ENCODE results near the gene FREM1. TPM values are rescaled to one million over a fixed set of nuclear protein-coding genes. Genes with fewer than 3 reads are reported as not detected.

FREM1 gene
- total and polyA plus RNA-seq, 2 of the 13 experiments (the other 11 are each of a cell fraction or from before 2014, with no cell fraction given): 64.3 to 202 TPM

DNA sequence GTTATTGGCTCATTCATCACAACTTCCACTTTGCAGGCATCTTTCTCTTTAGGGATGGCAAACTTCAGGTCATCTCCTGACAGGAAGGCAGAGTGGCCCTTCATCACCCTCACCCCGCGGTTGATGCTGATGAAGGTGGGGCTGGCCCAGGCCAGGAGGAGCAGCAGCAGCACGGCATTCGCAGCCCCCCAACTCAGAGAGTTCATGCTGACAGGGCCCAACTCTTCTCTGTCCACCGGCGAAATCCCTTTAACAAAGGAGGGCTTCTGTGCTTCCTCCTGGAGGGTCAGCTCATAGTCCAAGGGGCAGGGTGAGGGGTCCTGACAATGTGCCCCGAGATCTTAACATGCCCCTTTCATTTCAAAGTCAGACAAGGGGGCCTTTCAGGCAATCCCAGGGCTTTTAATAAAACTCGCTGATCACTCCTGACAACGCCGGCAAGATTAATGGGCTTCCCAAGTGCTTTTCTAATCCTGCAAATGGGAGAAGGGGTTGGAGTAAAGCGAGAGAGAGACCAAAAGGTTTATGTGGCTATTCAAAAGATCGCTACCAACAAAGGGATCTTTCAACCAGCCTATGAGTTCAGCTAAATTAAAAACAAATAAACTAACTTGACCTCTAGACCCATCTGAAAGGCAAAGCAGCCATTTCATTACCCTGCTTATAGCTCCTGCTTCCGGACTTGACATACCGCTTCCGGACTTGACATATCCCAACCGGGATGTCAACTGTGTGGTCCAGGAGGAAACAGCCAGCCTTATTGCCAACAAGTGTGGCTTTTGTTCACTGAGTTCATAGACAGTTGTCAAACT, 41.2 kb downstream of the FREM1 start (continued):
- TF ChIP-seq RXRA (CRISPR knock-in tag; IDR thresholded peaks at IDR 0.05) (peak; percentile 72), ZNF234 (CRISPR knock-in tag; conservative IDR thresholded peaks at IDR 0.05) (no peak), ZFP37 (CRISPR knock-in tag; IDR thresholded peaks at IDR 0.05; ENCODE audit: borderline replicate concordance) (0 out of 2 replicates have a peak, but pooled peaks have one; percentile 37), KDM1A (CRISPR knock-in tag; IDR thresholded peaks at IDR 0.05) (no peak), FOXK1 (CRISPR knock-in tag; IDR thresholded peaks at IDR 0.05; ENCODE audit: borderline replicate concordance, low read depth) (peak; percentile 52; the same call in 1 of the 2 replicates), ZNF644 (CRISPR knock-in tag; IDR thresholded peaks at IDR 0.05; ENCODE audit: low read depth) (peak; percentile 63; the same call in 1 of the 2 replicates), ZBTB7B (CRISPR knock-in tag; IDR thresholded peaks at IDR 0.05) (peak; percentile 98), SSRP1 (CRISPR knock-in tag; IDR thresholded peaks at IDR 0.05) (no peak)
- TF ChIP-seq, protein P1, sequence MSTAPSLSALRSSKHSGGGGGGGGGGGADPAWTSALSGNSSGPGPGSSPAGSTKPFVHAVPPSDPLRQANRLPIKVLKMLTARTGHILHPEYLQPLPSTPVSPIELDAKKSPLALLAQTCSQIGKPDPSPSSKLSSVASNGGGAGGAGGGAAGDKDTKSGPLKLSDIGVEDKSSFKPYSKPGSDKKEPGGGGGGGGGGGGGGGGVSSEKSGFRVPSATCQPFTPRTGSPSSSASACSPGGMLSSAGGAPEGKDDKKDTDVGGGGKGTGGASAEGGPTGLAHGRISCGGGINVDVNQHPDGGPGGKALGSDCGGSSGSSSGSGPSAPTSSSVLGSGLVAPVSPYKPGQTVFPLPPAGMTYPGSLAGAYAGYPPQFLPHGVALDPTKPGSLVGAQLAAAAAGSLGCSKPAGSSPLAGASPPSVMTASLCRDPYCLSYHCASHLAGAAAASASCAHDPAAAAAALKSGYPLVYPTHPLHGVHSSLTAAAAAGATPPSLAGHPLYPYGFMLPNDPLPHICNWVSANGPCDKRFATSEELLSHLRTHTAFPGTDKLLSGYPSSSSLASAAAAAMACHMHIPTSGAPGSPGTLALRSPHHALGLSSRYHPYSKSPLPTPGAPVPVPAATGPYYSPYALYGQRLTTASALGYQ (CRISPR knock-in tag; IDR thresholded peaks at IDR 0.05): no peak
- TF ChIP-seq, protein P2, sequence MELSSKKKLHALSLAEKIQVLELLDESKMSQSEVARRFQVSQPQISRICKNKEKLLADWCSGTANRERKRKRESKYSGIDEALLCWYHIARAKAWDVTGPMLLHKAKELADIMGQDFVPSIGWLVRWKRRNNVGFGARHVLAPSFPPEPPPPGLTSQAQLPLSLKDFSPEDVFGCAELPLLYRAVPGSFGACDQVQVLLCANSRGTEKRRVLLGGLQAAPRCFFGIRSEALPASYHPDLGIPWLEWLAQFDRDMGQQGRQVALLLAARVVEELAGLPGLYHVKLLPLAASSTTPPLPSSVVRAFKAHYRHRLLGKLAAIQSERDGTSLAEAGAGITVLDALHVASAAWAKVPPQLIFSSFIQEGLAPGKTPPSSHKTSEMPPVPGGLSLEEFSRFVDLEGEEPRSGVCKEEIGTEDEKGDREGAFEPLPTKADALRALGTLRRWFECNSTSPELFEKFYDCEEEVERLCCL (CRISPR knock-in tag; IDR thresholded peaks at IDR 0.05; ENCODE audit: borderline replicate concordance): peak; percentile 61; the same call in 1 of the 2 replicates
- TF ChIP-seq, protein P3, sequence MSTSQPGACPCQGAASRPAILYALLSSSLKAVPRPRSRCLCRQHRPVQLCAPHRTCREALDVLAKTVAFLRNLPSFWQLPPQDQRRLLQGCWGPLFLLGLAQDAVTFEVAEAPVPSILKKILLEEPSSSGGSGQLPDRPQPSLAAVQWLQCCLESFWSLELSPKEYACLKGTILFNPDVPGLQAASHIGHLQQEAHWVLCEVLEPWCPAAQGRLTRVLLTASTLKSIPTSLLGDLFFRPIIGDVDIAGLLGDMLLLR (CRISPR knock-in tag; IDR thresholded peaks at IDR 0.05): no peak
- TF ChIP-seq, protein P4, sequence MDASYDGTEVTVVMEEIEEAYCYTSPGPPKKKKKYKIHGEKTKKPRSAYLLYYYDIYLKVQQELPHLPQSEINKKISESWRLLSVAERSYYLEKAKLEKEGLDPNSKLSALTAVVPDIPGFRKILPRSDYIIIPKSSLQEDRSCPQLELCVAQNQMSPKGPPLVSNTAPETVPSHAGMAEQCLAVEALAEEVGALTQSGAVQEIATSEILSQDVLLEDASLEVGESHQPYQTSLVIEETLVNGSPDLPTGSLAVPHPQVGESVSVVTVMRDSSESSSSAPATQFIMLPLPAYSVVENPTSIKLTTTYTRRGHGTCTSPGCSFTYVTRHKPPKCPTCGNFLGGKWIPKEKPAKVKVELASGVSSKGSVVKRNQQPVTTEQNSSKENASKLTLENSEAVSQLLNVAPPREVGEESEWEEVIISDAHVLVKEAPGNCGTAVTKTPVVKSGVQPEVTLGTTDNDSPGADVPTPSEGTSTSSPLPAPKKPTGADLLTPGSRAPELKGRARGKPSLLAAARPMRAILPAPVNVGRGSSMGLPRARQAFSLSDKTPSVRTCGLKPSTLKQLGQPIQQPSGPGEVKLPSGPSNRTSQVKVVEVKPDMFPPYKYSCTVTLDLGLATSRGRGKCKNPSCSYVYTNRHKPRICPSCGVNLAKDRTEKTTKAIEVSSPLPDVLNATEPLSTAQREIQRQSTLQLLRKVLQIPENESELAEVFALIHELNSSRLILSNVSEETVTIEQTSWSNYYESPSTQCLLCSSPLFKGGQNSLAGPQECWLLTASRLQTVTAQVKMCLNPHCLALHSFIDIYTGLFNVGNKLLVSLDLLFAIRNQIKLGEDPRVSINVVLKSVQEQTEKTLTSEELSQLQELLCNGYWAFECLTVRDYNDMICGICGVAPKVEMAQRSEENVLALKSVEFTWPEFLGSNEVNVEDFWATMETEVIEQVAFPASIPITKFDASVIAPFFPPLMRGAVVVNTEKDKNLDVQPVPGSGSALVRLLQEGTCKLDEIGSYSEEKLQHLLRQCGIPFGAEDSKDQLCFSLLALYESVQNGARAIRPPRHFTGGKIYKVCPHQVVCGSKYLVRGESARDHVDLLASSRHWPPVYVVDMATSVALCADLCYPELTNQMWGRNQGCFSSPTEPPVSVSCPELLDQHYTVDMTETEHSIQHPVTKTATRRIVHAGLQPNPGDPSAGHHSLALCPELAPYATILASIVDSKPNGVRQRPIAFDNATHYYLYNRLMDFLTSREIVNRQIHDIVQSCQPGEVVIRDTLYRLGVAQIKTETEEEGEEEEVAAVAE (CRISPR knock-in tag; IDR thresholded peaks at IDR 0.05; ENCODE audit: borderline replicate concordance): peak; percentile 15; the same call in 1 of the 2 replicates
- TF ChIP-seq, protein P5, sequence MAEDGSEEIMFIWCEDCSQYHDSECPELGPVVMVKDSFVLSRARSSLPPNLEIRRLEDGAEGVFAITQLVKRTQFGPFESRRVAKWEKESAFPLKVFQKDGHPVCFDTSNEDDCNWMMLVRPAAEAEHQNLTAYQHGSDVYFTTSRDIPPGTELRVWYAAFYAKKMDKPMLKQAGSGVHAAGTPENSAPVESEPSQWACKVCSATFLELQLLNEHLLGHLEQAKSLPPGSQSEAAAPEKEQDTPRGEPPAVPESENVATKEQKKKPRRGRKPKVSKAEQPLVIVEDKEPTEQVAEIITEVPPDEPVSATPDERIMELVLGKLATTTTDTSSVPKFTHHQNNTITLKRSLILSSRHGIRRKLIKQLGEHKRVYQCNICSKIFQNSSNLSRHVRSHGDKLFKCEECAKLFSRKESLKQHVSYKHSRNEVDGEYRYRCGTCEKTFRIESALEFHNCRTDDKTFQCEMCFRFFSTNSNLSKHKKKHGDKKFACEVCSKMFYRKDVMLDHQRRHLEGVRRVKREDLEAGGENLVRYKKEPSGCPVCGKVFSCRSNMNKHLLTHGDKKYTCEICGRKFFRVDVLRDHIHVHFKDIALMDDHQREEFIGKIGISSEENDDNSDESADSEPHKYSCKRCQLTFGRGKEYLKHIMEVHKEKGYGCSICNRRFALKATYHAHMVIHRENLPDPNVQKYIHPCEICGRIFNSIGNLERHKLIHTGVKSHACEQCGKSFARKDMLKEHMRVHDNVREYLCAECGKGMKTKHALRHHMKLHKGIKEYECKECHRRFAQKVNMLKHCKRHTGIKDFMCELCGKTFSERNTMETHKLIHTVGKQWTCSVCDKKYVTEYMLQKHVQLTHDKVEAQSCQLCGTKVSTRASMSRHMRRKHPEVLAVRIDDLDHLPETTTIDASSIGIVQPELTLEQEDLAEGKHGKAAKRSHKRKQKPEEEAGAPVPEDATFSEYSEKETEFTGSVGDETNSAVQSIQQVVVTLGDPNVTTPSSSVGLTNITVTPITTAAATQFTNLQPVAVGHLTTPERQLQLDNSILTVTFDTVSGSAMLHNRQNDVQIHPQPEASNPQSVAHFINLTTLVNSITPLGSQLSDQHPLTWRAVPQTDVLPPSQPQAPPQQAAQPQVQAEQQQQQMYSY (CRISPR knock-in tag; IDR thresholded peaks at IDR 0.05): no peak
- TF ChIP-seq, protein P6, sequence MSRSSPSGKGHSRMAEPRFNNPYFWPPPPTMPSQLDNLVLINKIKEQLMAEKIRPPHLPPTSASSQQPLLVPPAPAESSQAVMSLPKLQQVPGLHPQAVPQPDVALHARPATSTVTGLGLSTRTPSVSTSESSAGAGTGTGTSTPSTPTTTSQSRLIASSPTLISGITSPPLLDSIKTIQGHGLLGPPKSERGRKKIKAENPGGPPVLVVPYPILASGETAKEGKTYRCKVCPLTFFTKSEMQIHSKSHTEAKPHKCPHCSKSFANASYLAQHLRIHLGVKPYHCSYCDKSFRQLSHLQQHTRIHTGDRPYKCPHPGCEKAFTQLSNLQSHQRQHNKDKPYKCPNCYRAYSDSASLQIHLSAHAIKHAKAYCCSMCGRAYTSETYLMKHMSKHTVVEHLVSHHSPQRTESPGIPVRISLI (CRISPR knock-in tag; IDR thresholded peaks at IDR 0.05; ENCODE audit: borderline replicate concordance): 0 out of 2 replicates have a peak, but pooled peaks have one; percentile 10
